Inflammatory macrophage treated with lipopolysaccharide for 1 hour (primary cell): Measurements from ENCODE around the gene SSC5D.
"Not testable (repeated sequence)": the region's sequence is repeated elsewhere in the genome, so short reads cannot be mapped to it uniquely, and the experiment has no call there.

Experiments used
- DNase-seq, 2 donors: peaks; one replicate each; pipeline ENCODE4 v3.0.0-alpha.2; 2020 to 2022

SSC5D gene

DNA sequence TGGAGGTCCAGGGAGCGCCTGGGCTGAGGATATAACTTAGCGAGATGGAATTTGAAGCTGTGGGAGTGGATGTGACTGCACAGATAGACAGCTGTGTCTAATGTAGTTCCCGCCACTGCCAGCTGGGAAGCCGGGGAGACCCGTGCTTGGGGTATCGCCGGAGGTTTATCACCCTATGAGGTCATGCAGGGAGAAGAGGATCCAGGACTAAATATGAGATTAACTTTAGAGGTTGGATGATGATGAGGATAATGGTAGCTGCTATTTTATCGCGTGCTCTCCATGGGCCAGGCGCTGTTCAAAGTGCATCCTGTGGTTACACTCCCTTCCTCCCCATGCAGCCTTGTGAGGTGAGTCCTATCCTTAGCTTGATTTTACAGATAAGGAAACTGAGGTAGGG, 19.9 kb downstream of the SSC5D start:
- DNase-seq: no peak

DNA sequence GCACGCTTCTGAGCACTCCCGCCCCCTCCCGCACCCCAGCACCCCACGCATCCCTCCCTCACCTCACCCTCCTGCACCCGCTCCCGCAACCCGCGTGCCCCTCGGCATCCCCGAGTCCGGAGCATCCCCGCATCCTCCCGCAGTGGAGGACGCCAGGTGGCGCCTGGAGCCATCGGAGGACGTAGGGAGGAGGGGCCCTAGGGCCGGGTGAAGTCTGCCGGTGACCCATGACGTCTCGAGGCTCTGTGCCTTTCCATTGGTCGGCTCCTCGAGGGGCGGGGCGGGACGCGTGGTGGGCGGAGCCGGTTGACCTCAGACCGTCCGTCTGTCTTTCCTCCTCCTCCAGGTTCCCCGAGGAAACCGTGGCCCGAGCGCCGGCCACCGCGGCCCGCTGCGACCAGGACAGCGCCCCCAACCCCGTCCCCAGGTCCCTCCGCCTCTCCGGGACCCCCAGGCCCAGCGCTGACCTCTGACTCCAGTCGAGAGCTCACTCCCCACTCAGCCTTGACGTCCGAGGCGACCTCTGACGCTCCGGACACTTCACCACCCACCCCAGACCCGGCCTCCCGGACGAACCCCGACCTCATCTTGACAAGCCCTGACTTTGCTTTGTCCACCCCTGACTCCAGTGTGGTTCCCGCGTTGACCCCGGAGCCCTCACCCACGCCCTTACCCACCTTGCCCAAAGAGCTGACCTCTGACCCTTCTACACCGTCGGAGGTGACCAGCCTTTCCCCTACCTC, 28.8 kb downstream of the SSC5D start:
- DNase-seq: peak; percentile 88 to 99

DNA sequence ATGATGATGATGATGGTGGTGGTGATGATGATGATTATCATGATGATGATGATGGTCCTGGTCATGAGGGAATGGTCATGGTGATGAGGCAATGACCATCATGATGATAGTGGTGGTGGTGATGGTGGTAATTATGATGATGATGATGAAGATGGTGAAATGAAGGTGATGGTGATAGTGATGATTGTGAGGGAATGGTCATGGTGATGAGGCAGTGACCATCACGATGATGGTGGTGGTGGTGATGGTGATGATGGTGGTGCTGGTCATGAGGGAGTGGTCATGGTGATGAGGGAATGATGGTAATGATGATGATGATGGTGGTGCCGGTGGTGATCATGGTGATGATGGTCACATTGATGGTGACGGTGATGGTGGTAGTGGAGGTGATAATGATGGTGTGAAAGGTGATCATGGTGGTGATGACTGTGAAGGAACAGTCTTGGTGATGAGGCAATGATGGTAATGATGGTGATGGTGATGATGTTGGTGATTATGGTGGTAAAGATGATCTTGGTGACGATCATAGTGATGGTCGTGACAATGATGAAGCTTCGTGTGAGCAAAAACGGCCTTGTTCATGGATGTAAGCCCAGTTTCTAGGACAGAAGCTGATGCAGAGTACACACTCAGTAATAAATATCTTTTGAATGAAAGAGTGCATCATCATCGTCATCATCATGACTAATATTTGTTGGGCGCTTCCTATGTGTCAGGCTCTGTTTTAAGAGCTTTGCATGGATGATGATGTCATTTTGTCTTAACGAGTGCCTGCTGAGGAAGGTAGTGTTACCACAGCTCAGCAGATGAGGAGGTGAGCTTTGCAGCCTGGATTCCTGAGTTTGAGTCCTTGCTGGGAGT, 31.4 kb downstream of the SSC5D start:
- peak; percentile 40 to 55 for DNase-seq

DNA sequence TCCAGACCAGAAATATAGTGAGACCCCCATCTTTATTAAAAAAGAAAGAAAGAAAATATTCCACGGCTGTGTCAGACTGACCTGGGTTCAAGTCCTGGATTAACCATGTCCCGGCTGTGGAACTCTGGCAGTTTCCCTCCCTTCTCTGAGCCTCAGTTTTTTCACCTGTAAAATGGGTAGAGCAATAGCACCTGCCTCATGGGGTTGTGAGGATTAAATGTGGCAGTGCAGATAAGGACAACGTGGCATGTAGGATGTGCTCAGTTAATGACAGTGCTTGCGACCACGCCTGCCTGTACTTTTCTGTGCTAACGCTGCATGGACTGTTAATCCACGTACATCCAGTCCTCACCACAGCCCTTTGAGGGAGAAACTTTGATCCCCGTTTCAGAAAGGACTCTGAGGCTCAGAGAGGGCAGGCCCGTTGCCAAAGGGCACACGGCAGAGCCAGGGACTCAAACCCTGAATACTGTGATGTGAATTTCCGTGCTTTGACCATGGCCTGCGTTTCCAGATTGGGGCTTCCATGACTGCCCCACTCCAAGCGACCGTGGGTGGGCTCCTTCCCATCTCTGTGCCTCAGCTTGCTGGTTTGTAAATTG, 32.6 kb downstream of the SSC5D start:
- DNase-seq: no peak

DNA sequence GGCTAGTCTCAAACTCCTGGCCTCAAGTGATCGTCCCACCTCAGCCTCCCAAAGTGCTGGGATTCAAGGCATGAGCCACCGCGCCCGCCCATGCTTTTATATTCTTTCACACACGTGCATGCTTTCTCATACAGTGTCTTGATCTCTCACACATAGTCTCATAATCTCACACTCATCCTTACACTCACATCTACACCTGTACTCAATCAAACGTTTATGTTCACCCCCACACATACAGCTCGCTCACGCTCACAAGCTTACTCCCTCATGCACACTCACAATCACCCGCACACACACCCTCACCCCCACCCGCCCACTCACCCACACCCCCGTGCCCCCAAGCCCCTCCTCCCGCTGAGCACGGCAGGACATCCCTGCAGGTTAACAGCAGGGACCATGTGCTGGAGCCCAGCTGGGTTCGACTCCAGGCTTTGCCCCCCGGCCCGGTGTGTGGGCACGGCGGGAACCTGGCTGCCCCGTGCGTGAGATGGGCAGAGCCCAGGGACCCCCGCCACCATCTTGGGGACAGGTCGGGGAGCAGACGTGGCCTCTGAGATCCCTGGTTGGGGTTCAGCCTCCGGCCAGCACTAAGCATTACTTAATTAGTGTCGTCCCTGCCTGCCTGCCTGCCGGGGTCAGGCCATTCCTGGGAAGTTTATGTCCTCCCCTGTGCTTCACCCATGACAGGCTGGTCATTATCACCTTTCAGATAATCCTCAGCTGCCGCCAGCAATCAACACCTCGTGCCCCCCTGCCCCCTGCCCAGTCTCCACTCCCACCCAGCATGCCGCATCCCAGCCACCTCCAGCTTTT, 37.3 kb downstream of the SSC5D start:
- no peak for DNase-seq

DNA sequence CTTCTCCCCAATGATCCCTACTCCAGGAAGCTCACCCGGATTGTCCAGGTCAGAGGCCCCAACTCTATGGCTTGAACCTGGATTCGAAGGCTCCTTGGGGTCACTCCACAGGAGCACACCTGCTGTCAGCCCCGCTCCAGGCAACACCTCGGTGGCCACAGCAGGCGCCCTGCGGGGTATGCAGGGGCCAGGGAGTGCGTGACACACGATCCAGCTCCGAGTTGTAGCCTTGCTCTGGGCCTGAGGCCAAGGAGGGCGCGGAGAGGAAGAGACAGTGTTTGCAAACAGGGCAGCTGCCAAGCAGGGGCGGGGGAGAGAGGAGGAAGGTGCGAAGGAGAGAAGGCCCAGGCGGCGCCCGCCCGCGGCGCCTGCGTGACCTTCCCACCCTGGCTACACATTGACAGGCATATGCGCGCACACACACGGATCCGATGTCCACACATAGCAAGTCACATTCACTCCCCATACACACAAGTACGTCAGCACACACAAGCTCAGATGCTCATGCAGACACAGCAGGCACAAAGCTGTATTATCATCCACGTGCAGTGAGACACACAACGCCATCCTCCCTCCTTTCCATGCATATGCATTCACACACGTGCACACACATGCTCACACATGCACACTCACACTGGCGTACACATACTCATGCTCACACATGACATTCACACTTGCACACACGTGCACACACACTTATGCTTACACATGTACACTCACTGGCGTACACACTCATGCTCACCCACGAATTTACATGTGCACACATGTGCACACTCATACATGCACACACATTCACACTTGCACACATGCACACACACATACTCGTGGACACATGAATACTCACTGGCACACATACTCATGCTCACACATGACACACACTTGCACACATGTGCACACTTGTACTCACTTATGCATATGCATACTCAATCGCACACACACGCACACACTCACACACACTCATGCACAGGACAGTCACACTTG, 38.3 kb downstream of the SSC5D start:
- DNase-seq: peak; percentile 1 to 13

DNA sequence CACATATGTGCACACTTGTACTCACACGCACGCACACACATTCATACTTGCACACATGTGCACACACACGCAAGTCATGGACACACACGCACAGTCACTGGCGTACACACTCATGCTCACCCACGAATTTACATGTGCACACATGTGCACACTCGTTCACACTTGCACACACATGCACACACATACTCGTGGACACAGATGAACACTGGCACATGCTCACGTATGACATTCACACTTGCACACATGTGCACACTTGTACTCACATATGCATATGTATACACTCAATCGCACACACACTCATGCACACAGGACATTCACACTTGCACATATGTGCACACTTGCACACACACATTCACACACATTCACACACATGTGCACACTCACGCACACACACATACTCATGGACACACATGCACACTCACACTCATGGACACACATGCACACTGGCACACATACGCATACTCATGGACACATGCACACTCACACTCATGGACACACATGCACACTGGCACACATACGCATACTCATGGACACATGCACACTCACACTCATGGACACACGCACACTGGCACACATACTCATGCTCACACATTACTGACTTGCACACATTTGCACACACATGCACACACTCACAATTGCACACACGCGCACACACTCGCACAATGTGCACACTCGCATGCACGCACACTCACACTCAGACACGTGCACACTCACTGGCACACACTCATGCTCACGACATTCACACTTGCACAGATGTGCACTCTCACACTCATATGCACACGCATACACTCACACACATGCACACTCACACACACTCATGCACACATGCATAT, 39.2 kb downstream of the SSC5D start:
- no peak for DNase-seq

DNA sequence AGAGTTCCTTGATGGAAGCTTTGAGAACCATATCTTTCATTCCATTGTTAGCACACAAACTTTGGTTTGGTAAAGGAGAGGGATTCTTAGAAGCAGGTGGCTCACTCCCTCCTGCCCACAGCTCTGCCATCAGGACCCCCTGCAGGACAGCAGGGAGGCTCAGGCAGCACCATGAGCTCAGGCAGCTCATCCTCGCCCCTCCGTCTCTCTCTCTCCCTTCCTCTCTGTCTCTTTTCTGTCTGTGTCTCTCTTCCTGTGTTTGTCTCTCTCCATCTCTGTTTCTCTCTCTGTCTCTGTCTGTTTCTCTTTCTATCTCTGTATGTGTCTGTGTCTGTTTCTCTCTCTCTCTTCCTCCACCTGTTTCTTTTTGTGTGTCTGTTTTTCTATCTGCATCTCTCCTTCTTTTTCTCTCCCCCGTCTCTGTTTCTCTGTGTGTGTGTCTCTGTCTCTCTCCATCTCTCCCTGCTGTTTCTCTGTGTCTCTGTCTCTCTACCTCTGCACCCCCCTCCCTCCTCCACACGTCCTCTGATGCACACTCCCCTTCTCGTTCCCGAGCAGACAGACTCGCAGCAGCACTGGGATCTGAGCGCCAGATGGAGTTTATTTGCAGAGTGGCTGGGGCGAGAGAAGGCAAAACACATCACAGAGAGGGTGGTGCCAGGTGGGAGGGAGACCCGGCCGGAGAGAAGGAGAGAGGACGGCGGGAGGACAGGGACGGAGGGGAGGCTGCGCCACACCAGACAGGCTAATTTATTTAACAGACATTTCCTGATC, 40.0 kb downstream of the SSC5D start:
- no peak for DNase-seq

DNA sequence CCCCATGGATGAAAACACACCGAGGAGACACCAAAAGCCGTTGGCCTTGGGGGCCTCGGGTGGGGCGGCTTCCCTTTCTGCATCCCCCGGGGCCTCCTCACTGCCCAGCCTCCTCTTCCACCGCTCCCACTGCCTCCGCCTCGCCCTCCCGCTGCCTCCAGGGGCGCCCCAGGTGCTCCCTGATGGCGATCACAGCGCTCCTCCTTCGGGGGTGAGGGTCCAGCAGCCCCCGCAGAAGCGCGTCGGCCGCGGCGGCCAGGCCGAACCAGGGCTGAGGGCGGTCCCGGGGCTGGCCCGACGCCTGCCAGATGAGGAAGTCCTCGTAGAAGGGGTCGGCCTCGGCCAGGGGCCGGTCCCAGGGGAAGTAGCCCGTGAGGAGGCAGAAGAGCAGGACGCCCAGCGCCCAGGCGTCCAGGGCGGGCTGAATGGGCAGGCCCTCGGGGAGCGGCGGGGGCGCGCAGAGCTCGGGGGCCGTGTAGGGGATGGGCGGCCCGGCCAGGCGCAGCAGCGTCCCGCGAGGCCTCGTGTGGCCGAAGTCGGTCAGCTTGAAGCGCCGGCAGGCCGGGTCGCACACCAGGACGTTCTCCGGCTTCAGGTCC, 41.5 kb downstream of the SSC5D start:
- no peak for DNase-seq

DNA sequence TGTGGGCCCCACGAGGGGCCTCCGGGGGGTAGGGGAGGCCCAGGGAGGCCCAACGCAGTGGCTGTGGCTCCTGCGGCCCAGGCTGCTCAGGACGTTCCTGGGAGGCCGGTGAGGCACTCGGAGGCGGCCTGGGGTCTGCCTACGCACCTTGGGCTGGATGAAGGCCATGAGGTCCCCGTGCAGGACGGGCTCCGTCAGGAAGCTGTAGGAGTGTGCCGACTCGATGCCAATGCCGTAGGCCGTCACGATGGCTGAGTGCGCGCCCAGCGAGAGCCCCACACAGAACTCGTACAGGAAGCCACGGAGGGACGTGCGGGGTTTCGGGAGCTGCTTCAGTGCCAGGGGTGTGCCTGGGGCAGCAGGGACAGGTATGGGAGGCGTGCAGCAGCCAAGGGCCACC, 42.8 kb downstream of the SSC5D start:
- no peak for DNase-seq

DNA sequence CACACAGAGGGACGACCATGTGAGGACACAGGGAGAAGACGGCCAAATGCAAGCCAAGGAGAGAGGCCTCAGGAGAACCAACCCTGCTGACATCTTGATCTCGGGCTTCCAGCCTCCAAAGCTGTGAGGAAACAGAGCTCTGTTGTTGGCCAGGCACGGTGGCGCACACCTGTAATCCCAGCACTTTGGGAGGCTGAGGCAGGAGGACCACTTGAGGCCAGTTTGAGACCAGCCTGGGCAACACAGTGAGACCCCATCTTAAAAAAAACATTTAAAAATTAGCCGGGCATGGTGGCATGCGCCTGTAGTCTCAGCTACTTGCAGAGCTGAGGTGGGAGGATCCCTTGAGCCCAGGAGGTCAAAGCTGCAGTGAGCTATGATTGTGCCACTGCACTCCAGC, 46.0 kb downstream of the SSC5D start:
- not testable (repeated sequence) for DNase-seq

DNA sequence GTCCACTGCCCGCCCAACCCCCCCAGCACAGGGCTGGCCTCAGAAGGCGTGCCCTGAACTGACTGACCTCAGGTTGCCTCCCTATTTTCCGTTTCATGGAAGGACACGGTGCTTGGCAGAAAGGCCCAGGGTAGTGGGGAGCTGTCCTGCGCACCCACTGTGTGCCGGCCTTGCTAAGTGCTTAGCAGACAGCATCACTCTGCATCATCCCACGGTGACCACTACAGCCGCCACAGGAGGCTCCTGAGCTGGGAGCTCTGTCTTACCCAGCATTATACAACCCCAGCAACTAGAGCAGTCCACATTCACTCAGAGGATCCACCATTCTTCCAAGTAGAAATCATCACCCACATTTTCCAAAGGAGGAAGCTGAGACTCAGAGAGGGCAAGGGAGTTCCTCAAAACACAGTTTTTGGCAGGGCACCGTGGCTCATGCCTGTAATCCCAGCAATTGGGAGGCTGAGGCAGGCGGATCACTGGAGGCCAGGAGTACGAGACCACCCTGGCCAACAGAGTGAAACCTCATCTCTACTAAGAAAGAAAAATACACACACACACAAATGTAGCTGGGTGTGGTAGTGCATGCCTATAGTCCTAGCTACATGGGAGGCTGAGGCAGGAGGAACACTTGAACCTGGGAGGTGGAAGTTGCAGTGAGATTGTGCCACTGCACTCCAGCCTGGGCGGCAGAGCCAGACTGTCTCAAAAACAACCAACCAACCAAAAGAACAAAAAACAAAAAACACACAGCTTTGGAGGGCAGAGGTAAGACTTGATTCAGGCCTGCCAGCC, 47.1 kb downstream of the SSC5D start:
- peak; percentile 41 to 51 for DNase-seq

DNA sequence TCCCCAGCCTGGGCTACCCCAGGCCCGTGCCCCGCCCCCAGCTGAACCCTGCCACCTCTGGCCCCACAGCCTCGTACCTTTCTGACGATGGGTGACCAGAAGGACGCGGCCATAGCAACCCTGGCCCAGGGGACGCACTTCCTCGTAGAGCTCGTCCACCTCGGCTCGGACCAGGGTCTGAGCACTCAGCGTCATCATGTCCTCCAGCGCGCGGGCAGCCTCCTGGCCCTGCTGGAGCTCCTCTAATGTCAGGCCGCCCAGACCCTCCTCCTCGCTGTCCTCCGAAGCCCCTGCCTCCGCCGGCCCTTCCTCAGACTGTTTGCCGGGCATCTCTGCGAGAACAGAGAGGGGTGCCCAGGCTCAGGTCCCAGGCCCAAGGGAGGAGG, 47.7 kb downstream of the SSC5D start:
- no peak for DNase-seq

DNA sequence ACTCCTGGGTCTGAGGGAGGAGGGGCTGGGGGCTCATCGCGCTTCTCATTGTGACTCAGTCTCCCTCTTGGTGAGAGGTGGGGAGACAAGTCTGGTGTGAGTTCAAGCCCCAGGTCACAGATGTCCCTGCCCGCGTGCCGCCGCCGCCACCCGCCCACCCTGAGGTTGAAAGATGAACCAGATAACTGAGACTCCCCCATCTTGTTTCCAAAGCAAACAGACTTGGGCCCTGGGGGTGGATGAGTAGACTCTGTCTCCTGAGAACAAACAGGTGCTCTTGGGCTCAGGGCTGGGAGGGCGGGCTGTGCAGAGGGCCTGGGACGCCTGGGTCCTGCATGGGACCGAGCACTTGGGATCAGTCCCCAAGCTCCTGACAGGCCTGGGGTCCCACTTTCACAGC, 48.1 kb downstream of the SSC5D start:
- DNase-seq: no peak

DNA sequence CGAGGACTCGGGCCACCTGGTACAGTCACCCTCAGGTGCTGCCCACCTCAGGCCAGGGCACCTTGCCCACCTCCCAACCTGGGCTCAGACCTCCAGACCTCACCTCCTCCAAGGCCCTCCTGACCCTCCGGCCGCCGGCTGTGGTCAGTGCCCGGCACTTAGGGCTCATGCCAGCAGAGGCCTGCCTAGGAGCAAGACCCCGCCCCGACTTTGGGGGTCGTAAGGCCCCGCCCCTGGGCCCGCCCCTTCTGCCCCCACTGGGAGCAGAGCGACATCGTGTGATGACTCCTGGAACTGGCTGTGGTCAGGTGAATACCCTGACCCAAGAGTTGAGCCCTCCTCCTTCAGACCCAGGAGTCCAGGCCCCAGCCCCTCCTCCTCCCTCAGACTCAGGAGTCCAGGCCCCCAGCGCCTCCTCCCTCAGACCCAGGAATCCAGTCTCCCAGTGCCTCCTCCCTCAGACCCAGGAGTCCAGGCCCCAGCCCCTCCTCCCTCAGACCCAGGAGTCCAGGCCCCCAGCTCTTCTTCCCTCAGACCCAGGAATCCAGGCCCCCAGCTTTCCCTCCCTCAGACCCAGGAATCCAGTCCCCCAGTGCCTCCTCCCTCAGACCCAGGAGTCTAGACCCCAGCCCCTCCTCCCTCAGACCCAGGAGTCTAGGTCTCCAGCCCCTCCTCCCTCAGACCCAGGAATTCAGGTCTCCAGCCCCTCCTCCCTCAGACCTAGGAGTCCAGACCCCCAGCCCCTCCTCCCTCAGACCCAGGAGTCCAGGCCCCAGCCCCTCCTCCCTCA, 48.9 kb downstream of the SSC5D start, which contains the start of gene SBK2:
TSS of gene SBK2 (minus strand) at position 183 of the 790 bp plus-strand sequence. CDS start 839 bp downstream, outside the sequence.
- DNase-seq: no peak

DNA sequence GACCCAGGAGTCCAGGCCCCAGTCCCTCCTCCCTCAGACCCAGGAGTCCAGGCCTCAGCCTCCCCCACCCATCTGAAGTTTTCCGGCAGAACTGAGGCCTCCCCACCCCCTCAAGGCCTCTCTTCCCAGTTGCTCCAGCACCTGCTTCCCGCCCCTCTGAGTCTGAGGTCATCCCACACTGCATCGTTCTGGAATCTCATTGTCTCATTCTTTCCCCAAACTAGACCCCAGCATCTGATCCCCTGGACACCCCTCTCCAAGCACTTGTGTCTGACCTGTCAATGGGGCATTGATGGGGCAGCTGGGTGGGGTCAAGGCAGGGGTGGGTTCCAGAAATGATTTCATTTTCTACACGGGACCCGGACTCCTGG, 49.5 kb downstream of the SSC5D start:
- no peak for DNase-seq

DNA sequence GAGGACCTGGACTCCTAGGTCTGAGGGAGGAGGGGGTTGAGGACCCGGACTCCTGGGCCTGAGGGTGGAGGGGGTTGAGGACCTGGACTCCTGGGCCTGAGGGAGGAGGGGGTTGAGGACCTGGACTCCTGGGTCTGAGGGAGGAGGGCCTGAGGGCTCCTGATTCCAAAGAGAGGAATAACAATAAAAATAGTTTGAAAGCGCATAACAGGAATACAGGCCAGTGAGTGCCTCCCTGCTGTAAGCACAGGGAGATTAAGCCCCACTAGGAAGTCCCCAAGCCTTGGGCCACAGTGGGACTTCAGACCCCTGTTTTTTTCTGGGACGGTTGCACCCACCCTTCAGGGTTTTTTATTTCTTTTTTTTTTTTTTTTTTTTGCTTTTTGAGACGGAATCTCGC, 49.9 kb downstream of the SSC5D start:
- no peak for DNase-seq
